GM21528 (cell line): ENCODE results near the gene OTOS.

Experiments
- ATAC-seq: cut with Tn5 transposase; IDR thresholded peaks from one replicate; pipeline ENCODE4 v1.9.1; 2021; ENCODE audit warnings: mild to moderate bottlenecking, moderate library complexity; ENCODE audit not compliant: unreplicated experiment, low FRiP score

OTOS gene

DNA sequence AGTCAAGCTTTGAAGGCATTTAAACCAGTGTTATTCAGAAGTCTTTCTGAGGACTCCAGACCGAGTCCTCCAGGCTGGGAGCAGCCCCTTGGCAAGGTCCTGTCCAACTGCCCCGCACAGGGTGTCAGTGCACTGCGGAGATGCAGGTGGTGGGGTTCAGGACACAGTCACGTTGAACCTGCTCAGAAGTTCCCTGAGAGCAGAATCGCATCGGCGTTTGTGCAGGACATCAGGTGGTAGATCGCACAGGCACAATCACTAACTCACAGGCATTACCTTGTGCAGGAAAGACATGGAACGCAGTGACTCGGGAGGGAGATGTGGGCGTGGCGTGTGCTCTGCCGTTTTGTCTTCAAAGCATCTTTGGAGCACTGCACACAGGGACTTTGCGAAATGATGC, 14.7 kb downstream of the OTOS start:
- ATAC-seq: no peak

DNA sequence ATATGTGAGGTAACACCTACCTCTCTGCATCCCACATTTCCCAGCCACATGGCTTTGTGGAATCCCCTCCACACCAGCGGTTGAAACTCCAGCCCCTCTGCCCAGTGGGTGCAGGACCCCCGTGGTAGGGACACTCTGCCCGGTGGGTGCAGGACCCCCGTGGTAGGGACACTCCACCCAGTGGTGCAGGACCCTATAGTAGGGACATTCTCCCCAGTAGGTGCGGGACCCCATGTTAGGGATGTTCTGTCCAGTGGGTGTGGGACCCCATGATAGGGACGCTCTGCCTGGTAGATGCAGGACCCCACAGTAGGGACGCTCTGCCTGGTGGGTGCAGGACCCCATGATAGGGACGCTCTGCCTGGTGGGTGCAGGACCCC, 15.8 kb downstream of the OTOS start:
- ATAC-seq: no peak

DNA sequence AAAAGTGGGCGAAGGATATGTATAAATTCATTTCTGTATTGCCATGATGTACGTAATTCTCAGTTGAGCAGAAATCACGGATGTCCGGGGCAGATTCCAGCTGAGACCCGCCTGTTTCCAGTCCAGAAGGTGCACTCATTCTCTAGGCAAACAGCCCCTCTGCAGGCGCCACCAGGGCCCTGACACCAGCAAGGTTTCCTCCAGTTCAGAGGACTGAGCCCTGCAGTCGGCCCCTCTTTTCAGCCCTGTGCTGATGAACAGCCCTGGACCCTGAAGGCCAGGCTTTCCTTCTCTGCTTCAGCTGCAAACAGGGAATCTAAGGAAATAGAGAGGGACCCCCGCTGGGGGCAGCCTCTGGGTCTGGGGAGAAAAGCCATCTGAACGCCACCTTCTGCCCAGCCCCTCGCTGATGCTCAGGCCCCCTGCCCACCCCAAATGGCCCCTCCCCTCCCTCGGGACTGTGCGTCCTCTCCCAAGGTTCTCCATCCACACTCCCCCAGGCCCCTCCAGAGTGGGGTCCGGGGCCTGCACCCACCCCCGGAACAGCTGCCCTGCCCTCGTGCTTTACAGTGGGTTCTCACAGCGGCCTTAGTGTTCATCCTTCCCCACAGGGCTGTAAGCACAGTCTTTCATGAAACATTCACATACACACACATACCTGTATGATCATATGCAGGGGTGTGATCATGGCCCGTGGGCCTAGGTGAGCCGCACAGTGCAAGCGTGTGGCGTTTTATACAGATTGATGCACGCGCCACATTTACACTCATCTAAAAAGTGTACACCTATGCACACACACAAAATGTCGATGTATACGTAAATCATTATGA, 16.4 kb downstream of the OTOS start:
- no peak for ATAC-seq

DNA sequence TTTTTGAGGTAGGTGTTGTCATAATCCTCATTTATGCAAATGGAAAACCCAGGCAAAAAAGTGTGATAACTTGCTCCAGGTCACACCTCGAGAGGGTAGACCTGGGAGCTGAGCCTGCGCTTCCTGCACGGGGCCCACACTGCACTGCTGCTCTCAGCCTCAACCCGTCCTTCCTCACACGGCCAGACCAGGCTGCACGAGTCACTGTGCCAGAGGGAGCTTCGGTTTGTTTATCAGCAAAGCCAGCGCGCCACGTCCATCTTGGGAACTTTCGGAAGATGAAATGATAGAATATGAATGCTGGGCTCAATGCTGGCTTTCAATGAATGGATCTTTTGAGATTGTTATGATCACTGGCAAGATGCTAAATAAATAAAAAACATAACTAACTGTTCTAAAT, 18.8 kb downstream of the OTOS start:
- no peak for ATAC-seq

DNA sequence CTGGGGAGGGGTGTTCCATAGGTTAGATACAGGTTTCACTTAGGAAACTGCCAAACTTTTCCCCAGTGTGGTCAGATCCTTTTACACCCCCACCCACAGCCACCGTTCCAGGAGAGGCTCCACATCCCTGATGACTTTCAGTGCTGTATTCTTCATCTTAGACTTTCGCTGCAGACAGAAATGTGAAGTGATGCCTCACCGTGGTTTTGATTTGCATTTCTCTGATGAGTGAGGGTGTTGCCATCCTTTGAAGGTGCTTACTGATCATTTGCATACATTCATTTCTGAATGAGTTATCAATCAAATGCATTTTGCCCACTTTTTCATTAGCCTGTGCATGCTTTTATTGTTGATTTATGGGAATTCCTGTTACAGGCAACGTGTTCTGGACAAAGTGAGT, 19.3 kb downstream of the OTOS start:
- ATAC-seq: no peak

DNA sequence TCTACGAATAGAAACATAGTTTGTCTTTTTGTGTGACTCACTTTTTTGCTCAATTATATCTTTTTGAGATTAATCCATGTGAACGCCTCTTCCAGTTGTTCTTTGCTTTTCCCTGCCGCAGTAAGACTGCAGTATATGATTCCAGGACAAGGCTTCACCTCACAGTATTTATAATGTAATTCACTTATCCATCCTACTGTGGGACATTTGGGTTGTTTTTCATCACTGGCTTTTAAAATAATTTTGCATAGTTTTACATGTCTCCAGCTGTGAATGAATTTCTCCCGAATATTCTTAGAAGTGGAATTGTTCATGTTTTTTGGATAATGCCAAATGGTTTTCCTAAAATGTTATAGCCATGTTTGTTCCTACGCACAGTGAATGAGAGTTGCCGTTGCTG, 26.2 kb downstream of the OTOS start:
- no peak for ATAC-seq

DNA sequence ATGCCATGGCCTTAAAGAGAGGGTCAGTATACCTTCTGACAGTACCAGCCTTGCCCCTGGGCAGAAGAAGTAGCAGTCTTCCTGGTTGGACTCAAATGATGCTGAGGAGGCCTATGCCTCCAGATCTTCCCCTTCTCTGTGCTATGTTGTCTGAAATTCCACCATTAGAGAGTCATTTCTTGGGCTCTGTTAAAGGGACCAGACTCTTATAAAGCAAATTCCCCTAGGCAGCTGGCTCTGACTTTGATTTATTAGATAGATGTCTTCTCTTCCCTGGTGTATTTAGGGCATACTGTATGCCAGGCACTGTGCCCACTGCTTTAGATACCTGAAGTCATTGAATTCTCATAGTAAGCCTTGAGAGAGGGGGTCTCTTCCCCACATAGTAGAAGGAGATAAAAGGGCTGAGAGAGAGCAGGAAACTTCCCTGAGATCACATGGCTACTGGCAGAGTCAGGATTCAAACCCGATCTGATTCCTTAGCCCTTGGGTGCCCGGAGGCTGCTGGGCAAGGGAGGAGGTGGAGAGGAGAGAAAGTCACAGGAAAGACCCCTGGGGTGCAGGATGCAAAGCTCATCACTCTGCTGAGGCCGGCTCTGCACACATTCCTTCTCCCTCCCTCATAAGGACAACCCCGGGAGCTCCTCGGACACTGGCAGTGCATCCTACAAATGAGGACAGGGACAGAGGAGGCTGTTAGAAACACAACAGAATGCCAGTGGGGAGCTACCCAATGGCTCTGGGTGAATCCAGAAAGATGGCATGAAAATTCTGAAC, 27.4 kb downstream of the OTOS start:
- ATAC-seq: no peak

DNA sequence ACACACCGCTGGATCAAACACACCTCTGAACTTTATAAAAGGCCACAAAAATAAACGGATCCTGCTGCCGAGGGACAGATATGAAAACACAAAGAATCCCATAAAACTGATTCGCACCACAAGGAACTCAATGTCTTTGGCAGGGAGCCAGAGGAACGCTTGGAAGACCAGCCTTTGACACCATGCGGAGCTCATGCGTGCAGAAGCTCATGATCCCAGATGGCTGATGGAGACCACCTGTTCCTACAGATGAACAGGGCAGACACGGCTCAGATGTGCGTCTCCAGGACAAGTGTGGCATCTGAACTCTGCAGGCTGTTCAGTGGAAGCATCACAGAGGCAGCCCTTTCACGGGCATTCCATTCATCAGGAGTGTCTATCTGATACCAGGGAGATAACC, 29.2 kb downstream of the OTOS start:
- no peak for ATAC-seq

DNA sequence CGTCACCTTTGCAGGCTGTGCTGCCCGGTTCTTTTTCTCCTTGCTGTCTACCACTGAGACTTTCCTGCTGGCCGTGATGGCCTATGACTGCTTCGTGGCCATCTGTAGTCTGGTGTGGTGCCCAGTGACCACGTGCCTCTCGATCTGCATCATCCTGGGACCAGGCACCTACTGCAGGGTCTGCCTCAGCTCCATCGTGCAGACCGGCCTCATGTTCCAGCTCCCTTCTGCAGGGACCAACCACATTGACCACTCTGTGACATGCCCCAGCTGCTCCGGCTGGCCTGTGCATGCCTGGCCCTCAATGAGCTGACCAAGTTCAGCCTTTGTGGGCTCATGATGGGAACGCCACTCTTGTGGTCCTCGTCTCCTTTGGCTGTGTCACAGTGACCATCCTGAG, 31.1 kb downstream of the OTOS start:
- ATAC-seq: no peak

DNA sequence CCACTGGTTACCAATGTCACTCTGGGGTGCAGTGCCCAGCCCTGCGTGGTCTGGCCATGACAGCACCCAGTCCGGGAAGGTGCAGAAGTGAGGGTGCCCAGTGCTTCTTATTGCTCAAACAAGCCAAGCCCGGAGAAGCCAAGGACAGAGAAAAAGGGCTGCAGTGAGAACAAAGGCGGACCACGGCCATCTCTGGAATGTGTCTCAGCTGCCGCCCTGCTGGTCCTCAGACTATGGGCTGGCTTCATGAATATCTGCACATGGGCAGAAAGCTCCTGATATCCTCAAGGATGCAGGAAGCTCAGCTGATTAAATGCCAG, 33.0 kb downstream of the OTOS start:
- ATAC-seq: no peak

DNA sequence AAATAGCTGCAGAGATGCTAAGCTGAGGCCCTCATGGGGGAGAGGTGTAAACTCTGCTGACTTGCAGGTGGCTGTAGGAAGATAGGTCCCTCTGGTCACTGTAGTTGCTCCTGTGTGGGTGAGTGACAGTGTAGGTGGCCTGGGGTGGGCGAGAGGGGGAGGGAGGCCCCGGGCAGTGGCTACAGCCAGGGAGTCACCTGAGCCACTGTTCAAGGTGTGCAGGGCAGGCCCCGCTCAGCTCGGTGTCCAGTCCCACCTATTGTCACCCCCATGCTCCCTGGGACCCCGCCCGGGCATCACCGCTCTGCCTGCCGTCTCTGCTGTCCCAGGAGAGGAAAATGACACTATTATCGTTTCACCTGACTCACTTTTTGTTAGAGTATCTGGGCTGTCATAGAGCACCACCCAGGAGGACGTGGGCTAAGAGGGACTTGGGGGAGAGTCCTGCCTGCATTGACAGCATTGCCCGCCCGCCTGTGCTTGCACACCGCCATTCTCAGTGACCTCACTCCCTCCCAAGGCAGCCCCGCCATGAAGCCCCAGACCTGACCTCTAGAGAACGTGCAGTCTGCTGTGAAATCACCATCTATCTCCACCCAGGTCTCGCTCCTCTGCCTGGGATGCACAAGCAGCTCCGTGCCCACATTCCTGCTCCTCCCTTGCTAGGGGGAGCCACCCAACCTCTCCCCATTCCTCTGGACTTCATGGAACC, 33.5 kb downstream of the OTOS start:
- no peak for ATAC-seq

DNA sequence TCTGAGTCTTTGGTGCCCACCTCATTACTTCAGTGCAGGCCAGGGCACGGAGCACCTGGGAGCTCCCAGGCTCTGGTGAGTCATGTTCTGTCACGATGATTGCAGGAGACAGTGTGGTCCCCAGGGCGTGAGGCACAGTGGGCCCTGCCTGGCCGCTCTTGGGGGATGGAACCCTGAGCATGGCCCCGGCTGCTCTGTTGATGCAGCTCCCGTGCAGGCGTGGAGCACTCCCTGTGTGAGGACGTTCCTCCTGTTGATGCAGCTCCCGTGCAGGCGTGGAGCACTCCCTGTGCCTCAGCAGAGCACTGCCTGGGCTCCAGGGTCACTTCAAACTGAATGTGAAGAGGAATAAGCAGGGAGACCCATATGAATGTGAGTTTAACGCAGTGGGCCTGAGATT, 34.5 kb downstream of the OTOS start:
- ATAC-seq: no peak

DNA sequence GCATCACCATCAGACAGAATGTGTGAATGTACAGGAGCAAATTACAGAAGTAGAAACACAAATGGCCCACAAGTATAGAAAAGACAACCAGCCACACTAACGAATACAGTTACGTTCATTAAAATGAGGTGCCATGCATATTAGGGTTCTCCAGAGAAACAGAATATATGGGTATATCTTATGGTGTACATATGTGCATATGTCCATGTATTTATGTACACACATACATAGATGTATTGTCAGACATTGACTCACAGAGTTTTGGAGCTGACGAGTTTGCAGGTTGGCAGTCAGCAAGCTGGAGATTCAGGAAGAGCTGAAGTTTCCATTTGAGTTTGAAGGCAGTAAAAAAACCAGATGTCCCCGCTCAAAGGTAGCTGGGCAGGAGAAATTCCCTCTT, 37.3 kb downstream of the OTOS start:
- no peak for ATAC-seq

DNA sequence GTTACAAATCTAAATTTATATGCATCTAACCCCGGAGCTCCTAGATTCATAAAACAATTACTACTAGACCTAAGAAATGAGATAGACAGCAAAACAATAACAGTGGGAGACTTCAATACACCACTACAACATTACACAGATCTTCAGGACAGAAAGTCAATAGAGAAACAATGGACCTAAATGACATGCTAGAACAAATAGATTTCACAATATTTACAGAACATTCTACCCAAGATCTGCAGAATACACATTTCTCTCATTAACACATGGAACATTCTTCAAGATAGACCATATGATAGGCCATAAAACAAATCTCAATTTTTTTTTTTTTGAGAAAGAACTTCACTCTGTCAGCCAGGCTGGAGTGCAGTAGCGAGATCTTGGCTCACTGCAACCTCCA, 42.1 kb downstream of the OTOS start:
- ATAC-seq: no peak

DNA sequence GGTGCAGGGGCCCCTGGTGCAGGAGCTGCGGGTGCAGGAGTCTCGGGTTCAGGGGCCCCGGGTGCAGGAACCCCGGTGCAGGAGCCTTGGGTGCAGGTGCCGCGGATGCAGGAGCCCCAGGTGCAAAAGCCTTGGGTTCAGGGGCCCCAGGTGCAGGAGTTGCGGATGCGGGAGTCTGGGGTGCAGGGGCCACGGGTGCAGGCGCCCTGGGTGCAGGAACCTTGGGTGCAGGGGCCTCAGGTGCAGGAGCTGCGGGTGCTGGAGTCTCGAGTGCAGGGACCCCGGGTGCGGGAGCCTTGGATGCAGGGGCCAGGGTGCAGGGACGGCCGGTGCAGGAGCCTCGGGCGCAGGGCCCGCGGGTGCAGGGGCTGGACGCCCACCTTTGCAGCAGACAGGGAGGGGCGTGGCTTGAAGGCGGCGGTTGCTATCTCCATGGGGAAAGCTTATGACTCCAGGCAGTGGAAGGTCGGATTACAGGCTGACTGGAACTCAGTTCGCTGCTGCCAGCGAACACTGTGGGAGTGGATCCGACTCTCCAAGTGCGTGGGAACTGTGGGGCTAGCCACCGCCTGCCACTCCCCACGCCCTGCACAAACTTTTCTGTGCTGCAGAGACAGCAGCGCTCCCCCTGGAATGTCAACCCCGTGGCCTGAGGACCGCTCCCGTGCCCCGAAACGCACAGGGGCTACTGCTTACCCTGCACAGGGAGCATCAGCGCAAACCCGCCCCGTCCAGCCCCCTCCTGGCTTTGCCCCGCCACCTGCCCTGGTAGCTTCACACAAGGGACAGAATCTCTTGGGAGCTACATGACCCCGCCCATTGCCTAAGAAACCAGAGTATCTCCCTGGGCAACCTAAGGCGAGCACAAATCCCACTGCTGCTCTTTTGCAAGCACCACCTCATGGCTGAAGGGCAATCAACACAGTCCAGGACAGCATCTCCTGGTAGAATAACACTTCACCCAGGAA, 44.6 kb downstream of the OTOS start:
- no peak for ATAC-seq

DNA sequence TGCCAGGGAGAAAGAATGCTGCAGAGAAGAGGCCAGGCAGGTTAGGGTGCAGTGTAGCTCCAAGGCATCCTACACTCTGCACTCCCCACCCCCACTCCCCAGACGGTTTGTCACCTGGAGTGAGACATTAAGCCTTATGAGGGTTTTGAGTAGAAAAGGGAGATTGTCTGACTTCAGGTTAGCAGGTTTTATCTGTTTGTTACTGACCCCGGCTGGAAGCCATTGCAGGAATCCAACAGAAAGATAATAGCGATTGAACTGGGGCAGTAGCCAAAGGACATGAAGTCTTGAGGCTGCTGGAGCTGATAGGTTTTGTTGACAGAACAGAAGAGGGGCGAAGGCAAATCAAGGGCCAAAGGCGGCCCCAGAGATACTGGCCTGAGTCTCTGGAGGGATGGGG, 51.2 kb downstream of the OTOS start:
- no peak for ATAC-seq
